B cell (primary cell): ENCODE results near the gene PSD. TPM values are rescaled to one million over a fixed set of nuclear protein-coding genes. Genes with fewer than 3 reads are reported as not detected.
A peak's percentile ranks its signal among the peaks of the same experiment; 100 is the strongest.

ENCODE experiments used
- ATAC-seq: fragments of 200-7000 bp; cut with Tn5 transposase; one replicate; pipeline ENCODE4 v1.10.0; 2021; ENCODE audit warnings: low read depth, mild to moderate bottlenecking, moderate number of reproducible peaks, moderate library complexity
- CTCF ChIA-PET: fragments of 350-600 bp; sonication (Branson Sonifier 250); formaldehyde crosslinking; loops from one replicate; lab custom pipeline; 2021; ENCODE audit warnings: antibody characterized with exemption, inconsistent platforms; lab: Charles Lee
- POLR2A ChIA-PET: fragments of 350-600 bp; sonication (Branson Sonifier 250); formaldehyde crosslinking; loops from one replicate; lab custom pipeline; 2021; ENCODE audit warnings: antibody characterized with exemption; lab: Charles Lee
- DNase-seq: peaks from one replicate; pipeline ENCODE4 v3.0.0; 2013
- H2AFZ ChIP-seq: 2 replicates; pipeline ENCODE4 v1.6.1; 2012; ENCODE audit warnings: mild to moderate bottlenecking, low read depth, low read length; ENCODE audit not compliant: insufficient read depth, poor library complexity, severe bottlenecking
- H3K27ac ChIP-seq, 2 donors: 1 replicate in 1 of 2; 2 replicates in 1 of 2; pipeline ENCODE4 v1.5.1; 2012 to 2013; ENCODE audit warnings: low read length in 2 of 2, mild to moderate bottlenecking in 2 of 2, moderate library complexity in 1 of 2
- H3K27me3 ChIP-seq, 4 experiments: fragments of 200-600 bp in 1 of 4; sonication (generic) in 1 of 4; replicated peaks in 1 of 4; 1 replicate in 2 of 4; 2 replicates in 2 of 4; pipeline versions ENCODE4 v1.6.1 to v1.7.0; 2013 to 2016; ENCODE audit warnings: low read length in 3 of 4, mild to moderate bottlenecking in 2 of 4, mixed read lengths in 1 of 4, moderate library complexity in 1 of 4; ENCODE audit not compliant: insufficient read depth in 4 of 4, control insufficient read depth in 3 of 4; ENCODE audit errors: control extremely low read depth in 1 of 4
- H3K36me3 ChIP-seq, 2 experiments: replicated peaks in 1 of 2; 1 replicate in 1 of 2; 2 replicates in 1 of 2; pipeline versions ENCODE4 v1.6.1 to v1.7.1; 2013; ENCODE audit warnings: low read length in 1 of 2; ENCODE audit not compliant: insufficient read depth in 2 of 2, control insufficient read depth in 1 of 2; ENCODE audit errors: control extremely low read depth in 1 of 2, extremely low read depth in 1 of 2
- H3K4me1 ChIP-seq, 2 donors: fragments of 200-600 bp in 1 of 2; sonication (generic) in 1 of 2; 1 replicate in 1 of 2; 2 replicates in 1 of 2; pipeline versions ENCODE4 v1.5.1 to v1.6.1; 2013 to 2017; ENCODE audit warnings: low read length in 2 of 2; ENCODE audit not compliant: control insufficient read depth in 2 of 2, insufficient read depth in 2 of 2
- H3K4me2 ChIP-seq: replicated peaks from 2 replicates; pipeline ENCODE3; 2012; ENCODE audit warnings: mild to moderate bottlenecking, low read depth, low read length; ENCODE audit not compliant: poor library complexity, severe bottlenecking
- H3K4me3 ChIP-seq, 5 experiments: fragments of 200-600 bp in 1 of 5; sonication (generic) in 1 of 5; 1 replicate in 3 of 5; 2 replicates in 2 of 5; pipeline versions ENCODE4 v1.5.1 to v1.7.0; 2011 to 2016; ENCODE audit warnings: low read length in 4 of 5, mild to moderate bottlenecking in 4 of 5, low read depth in 2 of 5, control low read depth in 1 of 5, moderate library complexity in 1 of 5; ENCODE audit not compliant: insufficient read depth in 1 of 5; ENCODE audit errors: control extremely low read depth in 1 of 5, extremely low read depth in 1 of 5
- H3K79me2 ChIP-seq: fragments of 200-600 bp; sonication (generic); one replicate; pipeline ENCODE4 v1.6.0; 2016; ENCODE audit warnings: low read length; ENCODE audit not compliant: control insufficient read depth, insufficient read depth
- H3K9ac ChIP-seq: fragments of 200-600 bp; sonication (generic); 2 replicates; pipeline ENCODE4 v1.6.1; 2017; ENCODE audit warnings: mild to moderate bottlenecking, low read length, moderate library complexity
- H3K9me3 ChIP-seq, 3 donors: one replicate each; pipeline versions ENCODE4 v1.6.1 to v1.7.1; 2013; ENCODE audit warnings: low read length in 2 of 3; ENCODE audit not compliant: control insufficient read depth in 2 of 3, insufficient read depth in 1 of 3; ENCODE audit errors: control extremely low read depth in 1 of 3
- H4K20me1 ChIP-seq: 2 replicates; pipeline ENCODE4 v1.6.0; 2012; ENCODE audit warnings: mild to moderate bottlenecking, low read length; ENCODE audit not compliant: insufficient read depth, control insufficient read depth, poor library complexity, severe bottlenecking
- H3K27ac Mint-ChIP-seq: one replicate; pipeline ENCODE4 v1.8.0; 2021; ENCODE audit warnings: mixed read lengths
- H3K27me3 Mint-ChIP-seq: one replicate; pipeline ENCODE4 v1.8.0; 2021; ENCODE audit warnings: mixed read lengths
- H3K4me1 Mint-ChIP-seq: one replicate; pipeline ENCODE4 v1.8.0; 2021; ENCODE audit warnings: mixed read lengths
- H3K4me3 Mint-ChIP-seq: one replicate; pipeline ENCODE4 v1.8.0; 2021; ENCODE audit warnings: mixed read lengths
- H3K9me3 Mint-ChIP-seq: one replicate; pipeline ENCODE4 v1.8.0; 2022; ENCODE audit warnings: mixed read lengths; ENCODE audit not compliant: insufficient read depth
- CTCF ChIP-seq: fragments of 200-600 bp; IDR thresholded peaks from one replicate; pipeline ENCODE4 v1.8.0; 2022; ENCODE audit warnings: antibody characterized with exemption, mild to moderate bottlenecking
- EZH2 ChIP-seq: IDR thresholded peaks from 2 replicates; pipeline ENCODE4 v1.6.1; 2012; ENCODE audit warnings: borderline replicate concordance, low read depth, mild to moderate bottlenecking, moderate library complexity, low read length; ENCODE audit not compliant: insufficient read depth, poor library complexity, severe bottlenecking
- WGBS: methylation state at CpG from one replicate; pipeline ENCODE4 v1.1.5; 2013; ENCODE audit warnings: missing lambda C conversion rate; ENCODE audit not compliant: insufficient coverage; 5-methylcytosine and 5-hydroxymethylcytosine counted together
- intact Hi-C: fragments of 100-400 bp; cut with micrococcal nuclease; formaldehyde crosslinking; loops from one replicate; pipeline ENCODE4 v1.10.0; 2022
- polyA plus RNA-seq: library from polyadenylated mRNA; depleted of rRNA; stranded (reverse); fragments of >200 nt; gene quantifications from 2 replicates; pipeline ENCODE4 v1.2.3, GENCODE V29; 2012
- total RNA-seq, 2 donors: library from RNA; stranded (reverse); fragments of 120-200 nt in 1 of 2; gene quantifications; 1 replicate in 1 of 2; 2 replicates in 1 of 2; pipeline versions ENCODE4 v1.2.3 to v1.2.4, GENCODE V29; 2013 to 2022

PSD gene
- total and polyA plus RNA-seq, 2 donors (not counting 1 experiment from before 2014, with no cell fraction given), result 0.52 to 0.81 TPM

DNA sequence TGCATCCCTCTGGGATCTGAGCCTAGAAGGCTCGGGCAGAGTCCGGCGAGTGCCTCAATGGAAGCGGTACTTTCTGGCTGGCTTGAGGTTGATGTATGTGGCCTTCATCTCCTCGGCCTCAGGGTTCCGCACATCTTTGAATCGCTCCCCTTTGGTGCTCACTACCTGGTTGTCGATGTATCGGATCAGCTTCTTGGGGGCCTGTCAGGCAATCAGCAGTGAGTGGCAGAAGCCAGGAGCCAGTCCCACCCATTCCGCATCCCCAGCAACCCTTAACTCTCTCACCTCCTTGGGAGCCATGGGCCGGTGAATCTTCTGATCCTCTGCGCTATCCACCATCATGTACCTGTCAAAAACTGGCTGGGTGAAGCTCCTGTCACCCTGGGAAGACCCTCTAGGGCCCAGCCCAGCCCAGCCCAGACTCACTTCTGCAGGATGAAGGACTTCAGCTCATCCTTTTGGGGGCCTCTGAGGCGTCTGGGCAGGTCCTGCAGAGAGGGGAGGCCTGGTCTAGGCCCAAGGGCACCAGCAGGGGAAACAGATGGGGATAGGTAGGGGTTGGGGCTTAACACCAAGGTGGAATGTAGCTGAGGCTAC is 4.9 kb upstream of the PSD start:
- TF ChIP-seq CTCF (no peak), EZH2 (no peak)
- DNase-seq (no peak), ATAC-seq (no peak)
- H2AFZ ChIP-seq, result no peak overlapping the region
- POLR2A ChIA-PET, result interaction anchor here (0.6 to 5.2 kb wide), 3 partner anchors 9 to 34 kb away, joined by 4 to 38 read pairs (median 32); partner anchors contain the start of genes CUEDC2 and NFKB2
- CTCF ChIA-PET, result interaction anchor here (1.0 to 6.1 kb wide), 14 partner anchors 8 to 272 kb away, joined by 3 to 108 read pairs (median 8); partner anchors contain the start of genes C10orf95, CUEDC2, NFKB2 and NOLC1
- H3K4me2 ChIP-seq, result peak overlapping the region; percentile 90
- H3K27ac ChIP-seq, result no peak overlapping the region
- peaks cover 17% of the 10 kb centered on the region for H4K20me1 ChIP-seq
- peaks cover 0 to 14% of the 10 kb centered on the region in 2 experiments for H3K36me3 ChIP-seq
- intact Hi-C loops, result loop anchor here (5.0 kb wide), 1 partner anchor 291 kb away; the partner anchor contains the start of gene PPRC1
- no peak overlapping the region for H3K4me3 ChIP-seq
- H3K9me3 Mint-ChIP-seq, result no peaks in the 10 kb centered on the region
- no peaks in the 10 kb centered on the region for H3K27me3 Mint-ChIP-seq
- H3K9ac ChIP-seq, result no peak overlapping the region
- peaks cover 35% of the 10 kb centered on the region for H3K4me1 Mint-ChIP-seq
- H3K9me3 ChIP-seq, result peaks cover 0 to 9% (median 0%) of the 10 kb centered on the region in 3 donors
- peak overlapping the region; percentile 26 for H3K27ac Mint-ChIP-seq
- H3K4me3 Mint-ChIP-seq, result peak overlapping the region; percentile 41
- WGBS, result 97% methylated on average over 13 of the region's 13 CpGs
- no peaks in the 10 kb centered on the region for H3K79me2 ChIP-seq
- peaks cover 32 to 34% of the 10 kb centered on the region in 2 donors for H3K4me1 ChIP-seq
- H3K27me3 ChIP-seq, result peaks cover 0 to 9% (median 4%) of the 10 kb centered on the region in 4 experiments
